GM19025 (cell line): ENCODE data around the gene GRIK1.

Experiments used
- ATAC-seq: cut with Tn5 transposase; IDR thresholded peaks from one replicate; pipeline ENCODE4 v1.9.1; 2021; ENCODE audit warnings: mild to moderate bottlenecking, low read depth, moderate library complexity; ENCODE audit not compliant: unreplicated experiment

Gene GRIK1

GRCh38 chr21:29920938-29921337 lies 18.9 kb downstream of the GRIK1 start:
- no peak for ATAC-seq

GRCh38 chr21:29914326-29914725 lies 25.5 kb downstream of the GRIK1 start:
- no peak for ATAC-seq

DNA sequence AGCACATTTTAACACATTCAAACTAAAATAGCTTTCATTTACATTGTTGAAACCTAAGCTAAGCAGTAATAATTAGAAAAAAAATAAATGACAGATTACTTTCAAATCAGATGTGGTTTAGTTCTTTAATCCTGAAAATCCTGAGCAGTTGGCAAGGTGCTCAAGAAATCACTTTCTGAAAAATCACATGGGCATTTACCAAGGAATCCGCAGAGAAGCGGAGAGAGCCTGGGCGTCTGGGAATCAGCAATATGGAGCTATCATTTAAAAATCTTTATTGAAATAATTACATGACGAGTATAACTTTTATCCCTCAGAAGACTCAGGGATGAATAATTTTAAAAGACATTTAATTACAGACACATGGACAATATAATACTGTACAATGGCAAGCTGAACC lies 30.2 kb downstream of the GRIK1 start:
- no peak for ATAC-seq

GRCh38 chr21:29904359-29905282 lies 35.2 kb downstream of the GRIK1 start:
- no peak for ATAC-seq

GRCh38 chr21:29896884-29897283 lies 42.9 kb downstream of the GRIK1 start:
- ATAC-seq: no peak

- no peak for ATAC-seq
Measured at GRCh38 chr21:29893687-29894086, 46.1 kb downstream of the GRIK1 start.

- ATAC-seq: no peak
Measured at GRCh38 chr21:29892379-29892778, 47.4 kb downstream of the GRIK1 start.

- no peak for ATAC-seq
Measured at GRCh38 chr21:29888437-29888836, 51.4 kb downstream of the GRIK1 start.

DNA sequence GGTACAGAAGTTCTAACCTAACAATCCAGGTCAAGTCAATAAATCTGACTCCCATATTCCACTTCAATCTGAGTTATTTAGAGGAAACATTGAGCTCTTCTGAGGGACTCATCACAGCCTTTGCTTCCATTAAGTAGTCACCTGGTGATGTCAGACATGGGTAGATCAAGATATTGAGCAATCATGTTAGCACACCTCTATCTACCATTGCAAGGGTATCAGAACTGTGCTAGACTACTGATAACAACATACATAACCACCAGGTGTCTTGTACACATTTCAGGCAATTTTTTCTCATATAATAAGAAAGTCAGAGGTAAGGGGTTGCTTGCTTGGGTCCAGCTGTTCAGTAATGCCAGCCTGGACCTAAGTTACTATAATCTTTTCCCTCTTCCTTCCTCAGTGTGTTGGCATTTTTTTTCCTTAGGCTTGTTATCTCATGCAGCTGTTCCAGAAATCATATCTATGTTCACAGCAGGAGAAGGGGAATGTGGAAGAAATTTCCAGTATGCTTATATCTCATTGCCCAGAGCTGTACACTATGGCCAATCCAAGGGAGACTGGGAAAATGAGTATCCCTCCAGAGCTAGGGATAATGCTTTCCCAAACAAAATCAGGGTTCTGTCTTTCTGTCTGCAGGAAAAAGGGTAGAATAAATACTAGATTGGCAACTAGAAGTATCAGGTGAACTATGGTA lies 52.3 kb downstream of the GRIK1 start:
- no peak for ATAC-seq

GRCh38 chr21:29885491-29885890 lies 54.3 kb downstream of the GRIK1 start:
- ATAC-seq: no peak

GRCh38 chr21:29875873-29876272 lies 63.9 kb downstream of the GRIK1 start:
- no peak for ATAC-seq

DNA sequence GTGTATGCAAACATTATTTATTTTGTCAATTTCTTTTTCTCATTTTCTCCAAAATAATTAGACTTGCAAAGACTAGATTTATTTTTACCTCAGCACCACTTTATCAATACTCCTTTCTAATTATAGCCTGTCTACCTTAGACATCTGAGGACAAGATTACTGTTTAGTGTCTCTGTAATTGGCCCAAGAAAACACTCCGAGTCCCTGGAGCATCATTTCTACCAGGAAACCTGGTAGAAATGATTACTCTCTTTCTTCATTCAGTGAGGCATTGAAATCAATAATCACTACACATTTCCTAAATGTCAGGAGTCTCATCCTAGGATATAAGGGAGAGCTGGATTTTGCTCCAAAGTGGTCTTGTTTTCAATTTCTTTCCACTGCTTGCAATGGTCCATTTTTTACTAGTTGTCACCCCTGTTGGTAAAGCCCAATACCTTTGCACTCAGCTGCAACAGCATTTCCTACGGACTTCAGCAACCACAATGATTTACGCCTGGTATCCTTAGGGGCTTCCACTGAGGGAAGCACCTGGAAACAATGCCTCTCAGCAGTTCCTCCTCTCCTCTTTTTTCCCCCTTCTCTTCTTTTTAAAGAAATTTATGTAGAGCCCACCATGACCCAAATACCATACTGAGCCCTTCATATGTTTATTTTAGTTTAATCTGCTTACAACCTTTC lies 64.6 kb downstream of the GRIK1 start:
- no peak for ATAC-seq

DNA sequence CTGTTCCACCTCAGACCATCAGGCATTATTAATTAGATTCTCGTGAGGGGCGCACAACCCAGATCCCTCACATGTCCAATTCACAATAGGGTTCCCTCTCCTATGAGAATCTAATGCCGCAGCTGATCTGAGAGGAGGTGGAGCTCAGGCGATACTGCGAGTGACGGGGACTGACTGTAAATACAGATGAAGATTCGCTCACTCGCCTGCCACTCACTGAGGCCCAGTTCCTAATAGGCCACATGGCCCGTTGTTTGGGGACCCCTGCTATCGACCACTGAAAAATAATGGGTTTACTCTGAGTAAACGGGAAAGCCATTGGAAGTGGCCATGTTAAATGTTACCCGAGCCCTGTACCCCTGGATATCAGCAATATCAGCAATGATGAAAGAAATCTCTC lies 65.9 kb downstream of the GRIK1 start:
- no peak for ATAC-seq

DNA sequence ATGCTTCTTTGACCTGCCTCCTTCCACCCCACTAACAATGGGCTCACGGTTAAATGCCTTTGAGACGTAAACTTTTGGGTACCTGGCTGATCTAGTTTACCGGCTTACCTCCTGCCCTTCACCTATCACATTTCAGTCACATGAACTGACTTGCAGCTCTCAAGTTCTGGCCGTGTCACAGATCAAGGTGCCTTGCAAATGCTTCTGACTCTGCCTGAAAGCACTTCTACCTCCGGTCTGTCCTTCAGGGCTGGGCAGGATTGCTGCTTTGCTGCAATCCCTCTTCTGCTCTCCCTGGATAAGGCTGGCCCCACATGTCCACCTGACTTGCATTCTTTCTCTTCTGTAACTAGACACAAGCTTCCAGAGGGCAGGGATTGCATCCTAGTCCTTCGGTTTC lies 69.0 kb downstream of the GRIK1 start:
- ATAC-seq: no peak

GRCh38 chr21:29867796-29868195 lies 72.0 kb downstream of the GRIK1 start:
- no peak for ATAC-seq

- ATAC-seq: no peak
Measured at GRCh38 chr21:29860346-29860745, 79.5 kb downstream of the GRIK1 start.

DNA sequence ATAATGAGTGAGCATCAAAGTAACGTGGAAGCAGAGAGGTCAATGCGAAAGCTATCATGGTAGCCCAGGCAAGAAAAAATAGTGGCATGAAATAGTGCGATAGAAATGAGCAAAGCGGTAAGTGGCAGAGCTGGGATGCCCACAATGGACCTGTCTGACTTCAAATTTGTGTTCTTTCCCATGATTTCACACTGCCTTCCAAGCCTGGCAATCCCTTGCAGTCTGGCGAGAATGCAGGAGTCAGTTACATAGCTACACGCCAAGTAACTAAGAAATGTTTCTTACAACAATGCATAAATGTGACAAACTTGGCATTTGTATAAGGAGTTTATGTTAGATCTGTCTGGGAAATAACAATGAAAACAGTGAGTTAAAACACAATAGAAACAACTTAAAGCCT lies 82.6 kb downstream of the GRIK1 start:
- no peak for ATAC-seq

DNA sequence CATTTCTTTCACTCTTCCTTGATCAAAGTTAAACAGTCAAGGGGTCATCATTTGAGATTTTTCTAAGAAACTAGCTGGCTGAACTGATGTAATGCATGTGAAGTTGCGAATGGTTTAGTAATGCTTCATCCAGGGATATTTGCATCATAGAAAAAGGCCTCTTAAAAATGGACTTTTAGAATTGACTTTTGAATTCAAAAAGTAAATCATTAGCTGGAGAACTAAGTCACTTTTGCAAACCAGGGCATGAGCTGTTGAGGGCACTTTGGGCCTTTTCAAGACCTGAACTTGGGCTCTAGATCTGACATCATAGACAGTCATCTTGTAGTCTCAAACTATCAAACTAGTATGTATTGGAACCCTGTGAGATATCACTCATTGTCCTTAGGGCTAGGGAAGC lies 85.0 kb downstream of the GRIK1 start:
- no peak for ATAC-seq

- no peak for ATAC-seq
Measured at GRCh38 chr21:29851611-29852010, 88.2 kb downstream of the GRIK1 start.

- peak; percentile 96 for ATAC-seq
Measured at GRCh38 chr21:29849735-29850176, 90.0 kb downstream of the GRIK1 start.

DNA sequence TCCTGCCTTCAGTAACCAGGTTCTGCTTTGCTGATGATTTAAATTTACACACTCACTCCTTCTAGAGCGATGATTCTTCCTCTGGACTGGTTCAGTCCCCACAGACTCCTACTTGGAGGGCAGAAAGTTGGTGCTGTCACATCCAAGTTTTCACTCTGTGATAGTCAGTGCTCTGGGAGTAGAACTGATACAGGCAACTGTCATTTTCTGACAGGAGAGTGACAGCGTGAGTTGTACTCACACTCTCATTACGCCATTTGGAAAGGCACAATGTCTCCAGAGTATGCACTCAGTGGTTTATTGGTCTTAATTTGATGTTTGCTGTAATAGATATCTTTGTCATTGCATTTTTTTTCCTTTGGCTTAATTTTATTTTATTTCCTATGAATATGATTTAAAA lies 96.0 kb downstream of the GRIK1 start:
- no peak for ATAC-seq
